Body of pancreas (tissue), 4 donors: ENCODE measurements around the gene ARSA.

Experiments
- POLR2A ChIP-seq, 3 donors: fragments of 450-650 bp; IDR thresholded peaks; one replicate each; pipeline ENCODE4 v1.6.1; 2016; ENCODE audit warnings: antibody characterized with exemption in 3 of 3, mild to moderate bottlenecking in 2 of 3
- TF ChIP-seq, protein P1 (sequence below), 7 experiments: fragments of 450-650 bp in 4 of 7; fragments of 200-600 bp in 3 of 7; sonication (generic) in 3 of 7; IDR thresholded peaks; one replicate each; pipeline ENCODE4 v1.5.1; 2016 to 2019; ENCODE audit warnings: antibody characterized with exemption in 7 of 7

GRCh38 chr22:50653256-50653655 lies 25.3 kb upstream of the ARSA start:
- TF ChIP-seq, protein P1, sequence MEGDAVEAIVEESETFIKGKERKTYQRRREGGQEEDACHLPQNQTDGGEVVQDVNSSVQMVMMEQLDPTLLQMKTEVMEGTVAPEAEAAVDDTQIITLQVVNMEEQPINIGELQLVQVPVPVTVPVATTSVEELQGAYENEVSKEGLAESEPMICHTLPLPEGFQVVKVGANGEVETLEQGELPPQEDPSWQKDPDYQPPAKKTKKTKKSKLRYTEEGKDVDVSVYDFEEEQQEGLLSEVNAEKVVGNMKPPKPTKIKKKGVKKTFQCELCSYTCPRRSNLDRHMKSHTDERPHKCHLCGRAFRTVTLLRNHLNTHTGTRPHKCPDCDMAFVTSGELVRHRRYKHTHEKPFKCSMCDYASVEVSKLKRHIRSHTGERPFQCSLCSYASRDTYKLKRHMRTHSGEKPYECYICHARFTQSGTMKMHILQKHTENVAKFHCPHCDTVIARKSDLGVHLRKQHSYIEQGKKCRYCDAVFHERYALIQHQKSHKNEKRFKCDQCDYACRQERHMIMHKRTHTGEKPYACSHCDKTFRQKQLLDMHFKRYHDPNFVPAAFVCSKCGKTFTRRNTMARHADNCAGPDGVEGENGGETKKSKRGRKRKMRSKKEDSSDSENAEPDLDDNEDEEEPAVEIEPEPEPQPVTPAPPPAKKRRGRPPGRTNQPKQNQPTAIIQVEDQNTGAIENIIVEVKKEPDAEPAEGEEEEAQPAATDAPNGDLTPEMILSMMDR (IDR thresholded peaks at IDR 0.05): no peak
- TF ChIP-seq POLR2A (IDR thresholded peaks at IDR 0.05): no peak
